NCI-H2029 treated with DMSO at 0.1 percent for 48 hours (cell line): ENCODE data around the gene CARD11.
A peak's percentile ranks its signal among the peaks of the same experiment; 100 is the strongest.

Source experiments
- DNase-seq: peaks from one replicate; lab custom pipeline; 2025; lab: John Stamatoyannopoulos, UW

Gene CARD11

DNA sequence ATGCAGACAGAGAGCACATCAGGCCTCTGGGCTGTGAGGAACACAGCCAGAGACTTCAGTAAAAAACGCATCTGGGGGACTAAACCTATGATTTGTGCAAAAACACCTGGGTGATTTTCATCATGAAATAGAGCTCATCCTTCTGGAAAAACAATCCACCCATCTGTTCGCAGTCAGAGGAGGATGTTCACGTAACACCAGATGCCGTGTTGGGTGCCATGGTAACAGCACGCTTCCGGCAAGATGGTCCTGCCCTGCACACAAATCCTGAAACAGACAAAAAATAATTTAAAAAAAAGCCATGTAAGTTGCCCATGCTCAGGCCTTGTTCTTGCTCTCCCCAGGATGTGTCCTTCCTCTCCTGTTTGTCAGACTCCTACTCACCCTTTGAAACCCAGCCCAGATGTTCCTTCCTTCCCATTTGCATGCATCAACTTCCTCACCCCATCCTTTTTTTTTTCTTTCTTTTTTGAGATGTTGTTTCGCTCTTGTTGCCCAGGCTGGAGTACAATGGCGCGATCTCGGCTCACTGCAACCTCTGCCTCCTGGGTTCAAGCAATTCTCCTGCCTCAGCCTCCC is 171.3 kb downstream of the CARD11 start:
- no peak for DNase-seq

DNA sequence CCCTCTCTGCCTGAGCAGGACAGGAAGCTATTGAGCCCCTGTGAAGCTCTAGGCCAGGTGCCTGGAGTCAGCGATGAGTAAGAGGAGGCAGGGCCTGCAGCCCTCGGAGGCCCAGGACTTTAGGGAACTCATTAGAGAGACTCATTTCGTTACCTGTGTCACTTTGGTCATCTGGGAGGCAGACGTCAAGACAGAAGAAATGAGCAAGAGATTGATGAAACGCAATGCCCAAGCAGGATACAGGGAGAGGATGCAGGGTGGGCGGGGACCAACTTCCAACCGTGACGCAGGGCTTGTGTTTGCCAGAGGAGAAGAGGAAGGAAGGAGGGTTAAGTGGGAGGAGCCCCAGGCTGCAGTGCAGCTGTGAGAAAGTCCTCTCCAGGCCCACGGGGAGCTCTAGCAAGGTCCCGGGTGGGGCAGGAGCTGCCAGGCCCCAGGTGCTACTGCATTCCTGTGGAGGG is 173.2 kb downstream of the CARD11 start:
- peak; percentile 29 for DNase-seq

DNA sequence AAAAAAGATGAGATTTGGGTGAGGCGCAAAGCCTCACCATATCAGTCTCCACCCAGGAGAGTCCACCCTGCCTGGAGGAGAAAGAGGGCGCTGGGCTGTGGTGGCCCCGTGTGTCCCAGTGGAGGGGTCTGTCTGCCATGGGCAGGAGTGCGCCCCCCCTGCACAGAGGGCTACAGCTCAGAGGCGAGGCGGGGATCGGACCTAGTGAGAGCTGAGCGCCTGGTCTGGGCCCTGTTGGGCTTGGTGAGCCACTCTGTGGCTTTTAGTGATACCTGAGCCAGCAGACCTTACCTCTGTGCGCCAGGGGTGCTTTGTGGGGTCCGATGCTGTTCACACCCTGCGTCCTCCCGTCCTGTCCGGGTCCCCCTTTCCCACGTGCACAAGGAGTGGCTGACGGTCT is 173.7 kb downstream of the CARD11 start:
- DNase-seq = no peak

DNA sequence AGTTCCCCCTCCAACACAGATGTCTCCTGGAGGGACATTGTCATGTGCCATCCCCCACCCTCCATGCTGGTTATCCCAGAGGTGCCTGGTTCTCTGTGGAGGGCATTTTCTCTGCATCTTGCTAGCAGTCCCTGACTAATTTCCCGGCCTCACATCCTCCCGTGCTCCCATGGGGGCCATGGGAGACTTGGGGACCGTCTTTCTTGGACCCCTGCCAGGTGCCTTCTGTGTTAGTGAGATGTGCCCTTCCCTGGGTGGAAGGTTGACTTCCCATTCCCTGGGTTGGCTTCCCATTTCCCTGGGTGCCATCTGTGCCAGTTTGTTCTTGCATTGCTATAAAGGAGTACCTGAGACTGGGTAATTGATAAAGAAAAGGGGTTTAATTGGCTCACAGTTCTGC is 177.1 kb downstream of the CARD11 start:
- DNase-seq = no peak

DNA sequence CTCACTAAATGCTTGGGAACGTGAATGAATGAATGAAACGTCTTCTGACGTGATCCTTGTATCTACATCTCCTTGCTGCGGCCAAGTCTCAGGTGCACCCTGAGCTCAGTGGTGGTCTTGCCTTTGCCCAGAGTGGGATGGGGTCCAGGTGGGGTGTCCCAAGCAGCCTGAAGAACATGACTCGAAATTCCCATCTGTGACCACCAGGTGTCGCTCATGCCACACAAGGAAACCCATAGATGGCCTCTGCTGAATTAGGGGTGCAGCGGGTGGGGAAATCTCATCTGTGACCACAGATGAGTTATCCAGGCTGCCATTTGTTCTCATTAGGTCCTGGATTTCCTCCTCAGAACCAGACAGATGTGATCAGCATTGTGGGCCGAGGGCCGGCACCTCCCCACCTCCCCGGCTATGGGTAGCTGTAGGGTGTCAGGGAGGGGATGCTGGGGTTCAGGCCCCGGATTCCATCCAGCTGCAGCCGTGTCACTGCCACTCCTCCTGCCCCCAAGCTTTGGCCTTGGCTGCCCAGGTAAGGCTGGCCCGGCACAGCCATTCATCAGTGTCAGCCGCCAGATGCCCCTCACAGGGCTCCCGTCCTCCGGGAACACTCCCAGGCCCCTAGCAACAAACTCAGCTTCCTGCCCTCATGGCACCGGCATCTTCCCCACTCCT is 178.5 kb downstream of the CARD11 start:
- DNase-seq = no peak

GRCh38 chr7:2864204-2864985 is 179.3 kb downstream of the CARD11 start:
- DNase-seq = no peak

GRCh38 chr7:2863461-2864066 is 180.1 kb downstream of the CARD11 start:
- peak; percentile 19 for DNase-seq

DNA sequence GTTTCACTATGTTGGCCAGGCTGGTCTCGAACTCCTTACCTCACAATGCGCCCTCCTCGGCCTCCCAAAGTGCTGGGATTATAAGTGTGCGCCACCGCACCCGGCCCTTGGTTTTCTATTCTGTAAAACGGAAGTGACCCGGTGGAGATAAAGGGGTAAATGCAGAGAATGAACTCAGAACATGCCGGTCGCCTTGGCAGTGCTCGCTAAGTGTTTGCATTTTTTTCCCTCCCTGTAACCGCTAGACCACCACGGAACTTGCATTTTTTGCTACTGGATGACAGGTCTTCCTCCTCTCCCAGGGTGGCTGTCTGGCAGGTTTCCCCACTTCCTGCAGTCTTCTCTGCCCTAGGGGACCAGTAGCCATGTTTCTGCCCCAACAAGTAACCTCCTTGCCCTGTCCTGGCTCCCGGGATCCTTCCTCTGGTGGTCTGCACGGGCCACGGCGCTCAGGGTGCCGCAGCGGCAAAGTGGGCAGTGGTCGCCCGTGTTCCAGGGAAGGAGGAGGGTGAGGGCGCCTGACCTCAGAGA is 180.8 kb downstream of the CARD11 start:
- DNase-seq = no peak

- DNase-seq = no peak
Measured at GRCh38 chr7:2861509-2861908, 182.2 kb downstream of the CARD11 start.

DNA sequence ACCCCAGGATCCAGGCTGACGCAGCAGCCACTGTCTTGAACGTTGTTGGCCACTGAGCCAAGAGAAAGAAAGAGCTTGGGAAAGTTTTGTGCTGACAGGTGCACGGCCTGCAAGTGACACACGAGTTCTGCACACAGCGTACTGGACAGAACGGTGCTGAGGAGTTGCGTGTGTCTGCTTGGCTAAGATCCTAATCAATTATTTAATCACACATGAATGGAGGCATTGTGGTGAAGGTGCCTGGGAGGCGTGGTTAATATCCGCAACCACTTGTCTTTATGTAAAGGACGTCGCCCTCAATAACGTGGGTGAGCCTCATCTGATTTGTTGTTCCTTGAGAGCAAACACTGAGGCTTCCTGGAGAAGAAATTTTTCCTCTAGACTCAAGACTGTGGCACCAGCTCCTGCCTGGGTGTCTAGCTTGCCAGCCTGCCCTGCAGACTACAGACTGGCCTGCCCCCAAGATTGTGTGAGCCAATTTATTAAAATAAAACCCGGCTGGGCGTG is 183.0 kb downstream of the CARD11 start:
- peak; percentile 21 for DNase-seq

DNA sequence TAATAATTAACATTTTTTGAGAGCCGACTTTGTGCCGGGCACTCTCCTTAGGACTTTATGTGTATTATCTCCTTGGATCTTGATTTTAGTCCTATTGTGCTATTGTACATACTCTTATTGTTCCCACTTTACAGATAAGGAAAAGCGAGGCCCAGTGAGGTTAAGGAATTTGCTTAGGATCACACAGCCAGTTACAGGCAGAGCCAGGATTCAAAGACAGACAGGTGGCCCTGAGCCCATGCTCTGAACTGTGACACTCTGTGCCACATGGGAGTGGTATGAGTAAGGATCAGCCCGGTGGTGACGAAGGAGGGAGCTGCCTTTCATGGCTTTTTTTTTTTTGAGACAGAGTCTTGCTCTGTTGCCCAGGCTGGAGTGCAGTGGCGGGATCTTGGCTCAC is 183.7 kb downstream of the CARD11 start:
- no peak for DNase-seq

DNA sequence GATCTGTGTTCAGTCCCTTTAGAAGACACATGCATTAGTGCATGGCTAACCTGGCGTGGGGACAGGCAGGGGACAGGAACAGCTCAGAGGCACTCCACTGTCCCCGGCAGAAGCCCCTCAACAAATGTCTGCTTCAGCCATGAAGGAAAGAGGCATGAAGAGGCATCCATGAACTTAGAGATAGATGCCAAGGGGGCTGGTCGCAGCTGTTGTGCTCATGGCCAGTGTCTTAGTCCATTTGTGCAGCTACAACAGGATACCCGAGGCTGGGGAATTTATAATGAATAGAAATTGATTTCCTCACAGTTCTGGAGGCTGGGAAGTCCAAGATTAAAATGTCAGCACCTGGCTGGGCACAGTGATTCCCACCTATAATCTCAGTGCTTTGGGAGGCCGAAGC is 185.0 kb downstream of the CARD11 start:
- no peak for DNase-seq

DNA sequence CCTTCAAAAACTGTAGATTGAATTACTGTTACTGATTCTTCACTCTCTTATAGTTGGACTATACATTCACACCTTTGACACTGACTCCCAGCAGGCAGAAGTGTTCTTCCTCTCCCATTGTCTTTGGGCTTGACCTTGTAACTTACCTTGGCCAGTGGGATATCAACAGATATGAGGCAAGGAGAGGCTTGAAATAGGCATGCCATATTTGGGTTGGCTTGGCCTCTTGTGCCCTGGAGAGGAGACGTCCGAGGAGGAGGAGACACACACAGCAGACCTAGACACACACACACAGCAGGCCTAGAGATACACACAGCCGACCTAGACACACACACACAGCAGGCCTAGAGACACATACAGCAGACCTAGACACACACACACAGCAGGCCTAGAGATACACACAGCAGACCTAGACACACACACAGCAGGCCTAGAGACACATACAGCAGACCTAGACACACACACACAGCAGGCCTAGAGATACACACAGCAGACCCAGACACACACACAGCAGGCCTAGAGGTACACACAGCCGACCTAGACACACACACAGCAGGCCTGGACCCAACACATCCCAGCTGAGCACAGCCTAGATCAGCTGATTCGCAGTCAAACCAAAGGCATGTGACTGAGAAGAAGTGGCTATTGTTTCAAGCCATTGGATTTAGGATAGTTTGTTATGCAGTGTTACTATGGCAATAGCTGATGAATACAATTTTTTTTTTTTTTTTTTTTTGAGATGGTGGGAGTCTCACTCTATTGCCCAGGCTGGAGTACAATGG is 187.1 kb downstream of the CARD11 start:
- DNase-seq = peak; percentile 21
